Measurements from ENCODE around the gene LHX3.
"Not testable (repeated sequence)": the region's sequence is repeated elsewhere in the genome, so short reads cannot be mapped to it uniquely, and the experiment has no call there.

GRCh38 chr9:136236471-136237410, 31.8 kb upstream of the LHX3 start:
- not testable (repeated sequence) for TF ChIP-seq CTCF, POLR2A (IDR thresholded peaks at IDR 0.05)

All from prostate gland (tissue), 2 donors.